Adrenal gland (tissue), 5 donors: Measurements from ENCODE around the gene SULT1C4.

ENCODE experiments used
- POLR2A ChIP-seq, 2 donors: fragments of 450-650 bp; IDR thresholded peaks; one replicate each; pipeline ENCODE4 v1.6.1; 2017; ENCODE audit warnings: antibody characterized with exemption in 2 of 2, mild to moderate bottlenecking in 2 of 2, moderate library complexity in 1 of 2
- TF ChIP-seq, protein P1 (sequence below), 6 experiments: fragments of 450-650 bp in 4 of 6; fragments of 200-600 bp in 2 of 6; sonication (generic) in 1 of 6; IDR thresholded peaks; 1 replicate in 5 of 6; 2 replicates in 1 of 6; pipeline versions ENCODE4 v1.5.1 to v1.8.0; 2016 to 2021; ENCODE audit warnings: antibody characterized with exemption in 6 of 6, mild to moderate bottlenecking in 2 of 6, moderate library complexity in 1 of 6
- donor health status: DM: no; HTN: no; CAD: no.

DNA sequence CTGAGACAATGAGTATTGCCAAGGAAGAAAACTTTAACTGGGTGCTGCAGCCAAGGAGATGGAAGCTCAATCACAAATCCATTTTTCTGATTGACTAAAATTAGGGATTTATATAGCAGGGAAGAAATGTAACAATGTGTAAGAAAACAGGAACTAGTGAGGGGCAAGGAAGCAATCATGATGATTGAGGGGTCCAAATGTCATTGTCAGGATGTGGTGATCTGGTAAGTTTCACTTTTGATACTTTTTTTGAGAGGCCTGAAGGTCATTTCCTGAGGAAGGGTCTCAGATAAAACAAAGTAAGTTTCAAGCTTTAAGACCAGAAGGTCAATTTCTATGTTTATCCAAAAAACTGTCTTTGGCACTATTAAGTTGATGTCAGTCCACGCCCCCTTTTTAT, 59.2 kb downstream of the SULT1C4 start:
- TF ChIP-seq, protein P1, sequence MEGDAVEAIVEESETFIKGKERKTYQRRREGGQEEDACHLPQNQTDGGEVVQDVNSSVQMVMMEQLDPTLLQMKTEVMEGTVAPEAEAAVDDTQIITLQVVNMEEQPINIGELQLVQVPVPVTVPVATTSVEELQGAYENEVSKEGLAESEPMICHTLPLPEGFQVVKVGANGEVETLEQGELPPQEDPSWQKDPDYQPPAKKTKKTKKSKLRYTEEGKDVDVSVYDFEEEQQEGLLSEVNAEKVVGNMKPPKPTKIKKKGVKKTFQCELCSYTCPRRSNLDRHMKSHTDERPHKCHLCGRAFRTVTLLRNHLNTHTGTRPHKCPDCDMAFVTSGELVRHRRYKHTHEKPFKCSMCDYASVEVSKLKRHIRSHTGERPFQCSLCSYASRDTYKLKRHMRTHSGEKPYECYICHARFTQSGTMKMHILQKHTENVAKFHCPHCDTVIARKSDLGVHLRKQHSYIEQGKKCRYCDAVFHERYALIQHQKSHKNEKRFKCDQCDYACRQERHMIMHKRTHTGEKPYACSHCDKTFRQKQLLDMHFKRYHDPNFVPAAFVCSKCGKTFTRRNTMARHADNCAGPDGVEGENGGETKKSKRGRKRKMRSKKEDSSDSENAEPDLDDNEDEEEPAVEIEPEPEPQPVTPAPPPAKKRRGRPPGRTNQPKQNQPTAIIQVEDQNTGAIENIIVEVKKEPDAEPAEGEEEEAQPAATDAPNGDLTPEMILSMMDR (IDR thresholded peaks at IDR 0.05) = no peak
- no peak for TF ChIP-seq POLR2A (IDR thresholded peaks at IDR 0.05)
